Stimulated activated CD8-positive, alpha-beta memory T cell treated with anti-CD3 and anti-CD28 coated beads, Interleukin-15, amount 100 ng/mL, for 24 hours (primary cell): Measurements from ENCODE around the gene IL21R.
"Not testable (repeated sequence)": the region's sequence is repeated elsewhere in the genome, so short reads cannot be mapped to it uniquely, and the experiment has no call there.

Source experiments
- DNase-seq: peaks from one replicate; pipeline ENCODE4 v3.0.0-alpha.2; 2020; ENCODE audit warnings: low read depth

IL21R gene

GRCh38 chr16:27377666-27378485 lies 24.1 kb upstream of the IL21R start:
- DNase-seq = no peak

- no peak for DNase-seq
These were observed 23.0 kb upstream of the IL21R start for GRCh38 chr16:27378871-27379481.

GRCh38 chr16:27379919-27380318 lies 22.1 kb upstream of the IL21R start:
- no peak for DNase-seq

DNA sequence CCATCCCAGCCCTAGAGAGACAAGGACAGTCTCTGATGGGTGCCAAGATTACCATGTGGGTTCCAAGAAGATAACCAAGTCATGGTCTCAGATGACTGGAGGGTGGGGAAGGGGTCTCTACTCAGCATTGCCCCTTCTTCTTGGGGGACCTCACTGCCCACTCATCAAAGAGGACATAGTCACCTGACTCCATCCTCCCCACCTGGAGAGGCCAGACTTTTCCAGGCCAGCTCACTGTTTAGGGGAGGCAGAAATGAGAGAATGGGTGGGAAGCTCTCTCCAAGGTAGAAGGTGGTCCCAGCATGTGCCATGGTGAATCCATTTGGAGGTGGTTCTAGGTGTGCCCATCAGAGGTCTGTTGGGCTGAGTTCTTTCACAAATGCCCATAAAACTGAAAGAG lies 20.7 kb upstream of the IL21R start:
- no peak for DNase-seq

DNA sequence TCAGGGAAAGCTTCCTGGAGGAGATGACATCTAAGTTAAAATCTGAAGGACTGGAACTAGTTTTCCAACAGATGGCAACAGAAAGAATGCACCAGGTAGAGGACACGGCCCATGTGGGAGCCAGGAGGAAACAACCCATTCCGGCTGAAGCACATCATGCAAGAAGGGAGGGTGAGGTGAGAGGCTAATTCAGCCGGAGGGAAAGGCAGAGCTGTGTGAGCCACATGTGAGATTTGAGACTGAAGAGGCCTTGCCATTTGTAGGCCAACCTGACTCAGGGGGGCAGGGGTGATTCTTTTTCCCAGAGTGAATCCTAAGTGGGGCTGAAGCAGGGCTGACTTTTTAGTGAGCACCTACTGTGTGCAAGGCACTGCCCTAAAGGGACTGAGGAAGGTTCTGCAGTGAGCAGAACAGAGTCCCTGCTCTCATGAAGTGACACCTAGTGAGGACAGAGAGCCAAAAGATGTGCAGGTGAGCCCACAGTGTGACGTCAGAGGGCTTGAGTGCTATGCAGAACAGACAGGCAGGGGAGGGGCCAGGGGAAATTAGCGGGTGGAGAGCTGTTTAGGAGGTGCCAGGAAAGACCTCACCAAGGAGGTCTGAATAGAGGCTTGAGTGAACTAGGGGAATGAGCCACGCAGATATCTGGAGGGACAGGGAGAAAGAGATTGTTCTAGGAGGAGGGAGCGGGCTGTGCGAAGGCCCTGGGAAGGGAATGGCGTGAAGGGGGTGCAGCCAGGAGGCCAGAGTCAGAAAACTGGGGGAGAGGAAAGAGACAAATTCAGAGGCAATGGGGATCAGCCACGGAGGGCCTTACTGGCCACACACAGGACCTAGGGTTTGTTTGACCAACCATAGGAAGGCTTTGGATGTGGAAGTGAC lies 19.8 kb upstream of the IL21R start:
- no peak for DNase-seq

DNA sequence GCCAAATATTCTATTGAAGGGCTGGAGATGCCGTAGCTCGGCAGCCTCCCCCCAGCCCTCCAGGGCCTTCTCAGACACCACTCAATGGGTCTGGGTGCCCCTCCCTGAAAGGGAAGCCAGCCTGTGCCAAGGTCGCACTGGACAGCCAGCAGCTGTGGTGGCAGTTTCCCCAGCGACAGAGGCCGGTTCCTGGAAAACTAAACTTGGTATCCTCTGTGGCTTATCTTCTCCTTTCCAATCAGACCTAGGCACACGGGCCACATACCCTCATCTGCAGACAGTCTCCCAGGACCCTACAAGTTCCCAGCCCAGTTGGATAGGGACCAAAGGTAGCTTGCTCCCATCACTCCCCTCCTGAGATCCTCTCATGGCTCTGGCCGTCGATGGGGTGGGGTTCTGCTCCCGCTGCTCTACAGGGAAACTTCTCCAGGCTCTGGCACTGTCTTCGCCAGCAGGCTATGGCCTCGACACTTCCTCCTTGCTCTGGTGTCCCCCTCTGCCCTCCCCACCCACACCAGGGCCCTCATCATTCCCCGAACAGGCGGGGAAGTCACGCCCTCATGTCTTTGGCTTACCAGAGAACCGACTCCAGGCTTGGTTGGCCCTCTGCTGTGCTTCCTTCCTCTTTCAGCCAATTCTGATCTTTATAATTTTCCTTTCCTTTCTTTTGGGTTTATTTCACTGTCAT lies 18.3 kb upstream of the IL21R start:
- DNase-seq = no peak

DNA sequence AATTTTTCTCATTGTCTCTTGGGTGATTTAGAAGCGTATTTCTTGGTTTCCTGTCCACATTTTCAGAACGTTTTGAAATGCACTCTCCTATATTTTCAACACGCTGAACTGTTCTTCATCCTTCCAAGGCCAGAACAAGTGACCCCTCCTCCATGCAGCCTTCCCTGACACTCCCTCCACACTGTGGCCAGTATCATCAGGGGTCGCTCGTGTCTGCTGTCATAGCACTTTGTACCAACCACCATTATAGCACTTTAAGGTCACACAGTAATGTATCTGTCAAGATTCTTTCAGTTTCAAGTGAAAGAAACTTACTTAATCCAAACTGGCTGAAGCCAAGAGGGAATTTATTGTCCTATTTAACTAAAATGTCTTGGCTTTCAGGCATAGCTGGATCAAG lies 17.5 kb upstream of the IL21R start:
- DNase-seq = no peak

DNA sequence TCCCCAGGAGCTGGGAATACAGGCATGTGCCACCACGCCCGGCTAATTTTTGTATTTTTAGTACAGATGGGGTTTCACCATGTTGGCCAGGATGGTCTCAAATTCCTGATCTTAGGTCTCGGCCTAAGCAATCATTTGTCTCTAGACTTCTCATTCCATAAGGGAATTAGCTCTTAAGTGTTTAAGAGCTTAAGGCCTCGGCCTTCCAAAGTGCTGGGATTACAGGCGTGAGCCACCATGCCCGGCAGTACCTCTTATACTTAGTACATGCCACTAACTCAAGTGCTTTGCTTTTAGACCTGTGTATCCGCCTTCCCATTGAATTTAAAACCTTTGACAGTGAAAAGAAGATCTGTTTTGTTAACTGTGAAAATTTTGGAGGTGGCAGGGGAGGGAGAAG lies 16.6 kb upstream of the IL21R start:
- no peak for DNase-seq

GRCh38 chr16:27386674-27387073 lies 15.3 kb upstream of the IL21R start:
- DNase-seq = no peak

GRCh38 chr16:27387724-27388123 lies 14.2 kb upstream of the IL21R start:
- DNase-seq = no peak

GRCh38 chr16:27389272-27389961 lies 12.6 kb upstream of the IL21R start:
- no peak for DNase-seq

GRCh38 chr16:27390151-27390550 lies 11.8 kb upstream of the IL21R start:
- no peak for DNase-seq

GRCh38 chr16:27392671-27393070 lies 9.3 kb upstream of the IL21R start:
- DNase-seq = no peak

- no peak for DNase-seq
These were observed 7.5 kb upstream of the IL21R start for GRCh38 chr16:27394516-27394915.

- not testable (repeated sequence) for DNase-seq
These were observed 3.6 kb upstream of the IL21R start for GRCh38 chr16:27398341-27398893.

GRCh38 chr16:27398894-27399853 lies 2.8 kb upstream of the IL21R start:
- DNase-seq = no peak

DNA sequence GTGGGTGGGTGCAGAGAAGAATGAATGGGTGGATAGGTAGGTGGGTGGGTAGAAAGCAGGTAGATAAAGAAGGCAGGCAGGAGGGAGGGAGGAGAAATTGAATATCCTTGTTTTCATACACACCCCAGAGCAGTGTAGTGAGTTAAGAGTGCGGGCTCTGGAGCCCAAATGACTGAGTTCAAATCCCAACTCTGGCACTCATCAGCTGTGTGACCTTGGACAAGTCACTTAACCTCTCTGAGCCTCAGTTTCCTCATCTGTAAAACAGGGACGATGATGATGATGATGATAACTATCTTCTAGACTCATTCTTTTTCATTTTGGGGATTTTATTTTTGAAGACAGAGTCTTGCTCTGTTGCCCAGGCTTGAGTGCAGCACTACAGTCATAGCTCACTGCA lies 2.0 kb upstream of the IL21R start:
- no peak for DNase-seq

GRCh38 chr16:27400751-27401620 lies 988 bp upstream of the IL21R start:
- no peak for DNase-seq

DNA sequence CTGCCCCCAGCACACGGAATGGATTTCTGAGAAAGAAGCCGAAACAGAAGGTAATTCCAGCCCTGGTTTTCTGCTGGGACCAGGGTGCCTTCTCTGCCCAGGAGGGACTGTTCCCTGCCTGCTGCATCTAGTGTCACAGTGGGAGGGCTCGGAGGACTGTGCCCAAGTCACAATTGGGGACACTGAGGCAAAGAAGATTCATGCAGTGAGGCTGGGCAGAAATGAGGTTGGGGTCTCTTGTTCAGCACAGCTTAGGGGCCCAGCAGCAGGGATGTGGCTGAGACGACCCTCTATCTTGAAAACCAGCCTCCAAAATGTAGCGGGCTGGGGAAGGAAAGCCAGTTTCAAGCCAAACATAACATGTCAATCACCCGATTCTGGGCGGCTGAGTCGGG lies 592 bp downstream of the IL21R start:
- no peak for DNase-seq
